Adrenal gland (tissue), 5 donors: ENCODE measurements around the gene PLEKHM2.

Source experiments
- CTCF ChIP-seq, 6 experiments: fragments of 450-650 bp in 4 of 6; fragments of 200-600 bp in 2 of 6; sonication (generic) in 1 of 6; IDR thresholded peaks; 1 replicate in 5 of 6; 2 replicates in 1 of 6; pipeline versions ENCODE4 v1.5.1 to v1.8.0; 2016 to 2021; ENCODE audit warnings: antibody characterized with exemption in 6 of 6, mild to moderate bottlenecking in 2 of 6, moderate library complexity in 1 of 6
- POLR2A ChIP-seq, 2 donors: fragments of 450-650 bp; IDR thresholded peaks; one replicate each; pipeline ENCODE4 v1.6.1; 2017; ENCODE audit warnings: antibody characterized with exemption in 2 of 2, mild to moderate bottlenecking in 2 of 2, moderate library complexity in 1 of 2
- donor health status: DM: no; HTN: no; CAD: no.

- no peak for TF ChIP-seq CTCF (IDR thresholded peaks at IDR 0.05)
- no peak for TF ChIP-seq POLR2A (IDR thresholded peaks at IDR 0.05)
Measured at GRCh38 chr1:15726508-15726907, 42.4 kb downstream of the PLEKHM2 start.
